AML-193 (cell line): ENCODE results near the gene ZNRF3.
"Not testable (repeated sequence)": the region's sequence is repeated elsewhere in the genome, so short reads cannot be mapped to it uniquely, and the experiment has no call there.

ENCODE experiments used
- DNase-seq, 2 experiments: peaks; one replicate each; lab custom pipeline; 2025; lab: John Stamatoyannopoulos, UW

Gene ZNRF3

GRCh38 chr22:28931844-28932567 is 48.6 kb downstream of the ZNRF3 start:
- no peak for DNase-seq

- no peak for DNase-seq
Observed at GRCh38 chr22:28933321-28933720, 49.9 kb downstream of the ZNRF3 start.

- no peak for DNase-seq
Observed at GRCh38 chr22:28934026-28934425, 50.7 kb downstream of the ZNRF3 start.

- no peak for DNase-seq
Observed at GRCh38 chr22:28935140-28935539, 51.8 kb downstream of the ZNRF3 start.

- no peak for DNase-seq
Observed at GRCh38 chr22:28935713-28936112, 52.3 kb downstream of the ZNRF3 start.

GRCh38 chr22:28936200-28936599 is 52.8 kb downstream of the ZNRF3 start:
- no peak for DNase-seq

- DNase-seq = no peak
Observed at GRCh38 chr22:28937206-28938025, 54.0 kb downstream of the ZNRF3 start.

GRCh38 chr22:28938286-28938833 is 55.0 kb downstream of the ZNRF3 start:
- no peak for DNase-seq

GRCh38 chr22:28939394-28939793 is 56.0 kb downstream of the ZNRF3 start:
- DNase-seq = no peak

GRCh38 chr22:28939932-28940331 is 56.6 kb downstream of the ZNRF3 start:
- DNase-seq = no peak

GRCh38 chr22:28940441-28940840 is 57.1 kb downstream of the ZNRF3 start:
- no peak for DNase-seq

GRCh38 chr22:28942333-28942732 is 59.0 kb downstream of the ZNRF3 start:
- DNase-seq = no peak

- no peak for DNase-seq
Observed at GRCh38 chr22:28942801-28943500, 59.6 kb downstream of the ZNRF3 start.

- DNase-seq = peak; percentile 1 to 5
Observed at GRCh38 chr22:28943501-28943879, 60.1 kb downstream of the ZNRF3 start.

GRCh38 chr22:28947125-28947524 is 63.8 kb downstream of the ZNRF3 start:
- DNase-seq = no peak

GRCh38 chr22:28948424-28948823 is 65.1 kb downstream of the ZNRF3 start:
- no peak for DNase-seq

- not testable (repeated sequence) for DNase-seq
Observed at GRCh38 chr22:28948860-28949551, 65.6 kb downstream of the ZNRF3 start.

GRCh38 chr22:28949788-28950187 is 66.4 kb downstream of the ZNRF3 start:
- no peak for DNase-seq

GRCh38 chr22:28950617-28951411 is 67.4 kb downstream of the ZNRF3 start:
- no peak for DNase-seq

- DNase-seq = no peak
Observed at GRCh38 chr22:28951530-28951929, 68.2 kb downstream of the ZNRF3 start.

- no peak for DNase-seq
Observed at GRCh38 chr22:28951969-28952521, 68.7 kb downstream of the ZNRF3 start.
